Calu3 (cell line): Measurements from ENCODE around the gene ATP1A4. TPM values are rescaled to one million over a fixed set of nuclear protein-coding genes. Genes with fewer than 3 reads are reported as not detected.

Experiments
- BruUV-seq: library from RNA; stranded (reverse); fragments of 400-500 nt; replicated peaks from 2 replicates; lab custom pipeline; 2021; lab: Mats Ljungman, UMichigan
- CTCF ChIA-PET: fragments of 300-600 bp; sonication (Branson Sonifier 250); formaldehyde crosslinking; loops from one replicate; lab custom pipeline; 2022; ENCODE audit warnings: antibody characterized with exemption; lab: Charles Lee
- DNase-seq: peaks from one replicate; pipeline ENCODE4 v3.0.0; 2022
- H3K27ac Mint-ChIP-seq: one replicate; pipeline ENCODE4 v1.8.0; 2022; ENCODE audit warnings: mixed read lengths; ENCODE audit not compliant: unreplicated experiment
- H3K27me3 Mint-ChIP-seq: one replicate; pipeline ENCODE4 v1.8.0; 2022; ENCODE audit warnings: mixed read lengths; ENCODE audit not compliant: unreplicated experiment
- H3K36me3 Mint-ChIP-seq: one replicate; pipeline ENCODE4 v1.8.0; 2022; ENCODE audit warnings: mild to moderate bottlenecking, moderate library complexity, mixed read lengths; ENCODE audit not compliant: insufficient read depth, unreplicated experiment
- H3K4me1 Mint-ChIP-seq: one replicate; pipeline ENCODE4 v1.8.0; 2022; ENCODE audit warnings: mild to moderate bottlenecking, low read depth, mixed read lengths; ENCODE audit not compliant: unreplicated experiment
- H3K4me3 Mint-ChIP-seq: one replicate; pipeline ENCODE4 v1.8.0; 2022; ENCODE audit warnings: mild to moderate bottlenecking, low read depth, moderate library complexity, mixed read lengths; ENCODE audit not compliant: unreplicated experiment
- H3K9me3 Mint-ChIP-seq: one replicate; pipeline ENCODE4 v1.8.0; 2022; ENCODE audit warnings: low read depth, mixed read lengths; ENCODE audit not compliant: unreplicated experiment
- CTCF ChIP-seq: fragments of 200-600 bp; IDR thresholded peaks from one replicate; pipeline ENCODE4 v1.8.0; 2022; ENCODE audit warnings: antibody characterized with exemption; ENCODE audit not compliant: unreplicated experiment
- intact Hi-C: fragments of 100-400 bp; cut with micrococcal nuclease; formaldehyde crosslinking; loops from one replicate; pipeline ENCODE4 v1.10.0; 2022; ENCODE audit not compliant: unreplicated experiment
- total RNA-seq: library from RNA; stranded (reverse); gene quantifications from 2 replicates; pipeline ENCODE4 v1.2.3, GENCODE V29; 2022

The ATP1A4 gene
- total RNA-seq, 1 experiment from 2014 or later = not detected

- CTCF ChIA-PET = no interaction called here
- intact Hi-C loops = no loop called here
Observed at GRCh38 chr1:160171354-160171753, 20.0 kb downstream of the ATP1A4 start.

GRCh38 chr1:160171980-160172379 lies 20.6 kb downstream of the ATP1A4 start:
- DNase-seq = no peak
- peaks cover 88% of the 10 kb centered on the region for H3K27me3 Mint-ChIP-seq
- H3K27ac Mint-ChIP-seq = no peak overlapping the region
- intact Hi-C loops = no loop called here
- H3K4me1 Mint-ChIP-seq = no peaks in the 10 kb centered on the region
- no TSS peak for BruUV-seq
- no peaks in the 10 kb centered on the region for H3K9me3 Mint-ChIP-seq
- CTCF ChIA-PET = interaction anchor here (0.6 kb wide), 1 partner anchor 1614 kb away, joined by 3 read pairs; no protein-coding TSS in a partner anchor
- TF ChIP-seq CTCF = no peak
- H3K4me3 Mint-ChIP-seq = no peak overlapping the region
- no peaks in the 10 kb centered on the region for H3K36me3 Mint-ChIP-seq

More at GRCh38 chr1:160171354-160171753, 20.0 kb downstream of the ATP1A4 start:
- no peak for DNase-seq
- Mint-ChIP-seq H3K27me3 (peaks cover 88% of the 10 kb centered on the region), H3K4me1 (no peaks in the 10 kb centered on the region), H3K4me3 (no peak overlapping the region), H3K36me3 (no peaks in the 10 kb centered on the region), H3K27ac (no peak overlapping the region), H3K9me3 (no peaks in the 10 kb centered on the region)
- TF ChIP-seq CTCF = no peak
- no TSS peak for BruUV-seq

GRCh38 chr1:160177231-160177630 lies 25.8 kb downstream of the ATP1A4 start:
- no TSS peak for BruUV-seq
- no peaks in the 10 kb centered on the region for H3K9me3 Mint-ChIP-seq
- CTCF ChIA-PET = interaction anchor here (0.7 kb wide), 1 partner anchor 38 kb away, joined by 4 read pairs; no protein-coding TSS in a partner anchor
- H3K4me3 Mint-ChIP-seq = no peak overlapping the region
- no peak for DNase-seq
- H3K36me3 Mint-ChIP-seq = no peaks in the 10 kb centered on the region
- H3K27me3 Mint-ChIP-seq = peaks cover 91% of the 10 kb centered on the region
- H3K27ac Mint-ChIP-seq = no peak overlapping the region
- intact Hi-C loops = no loop called here
- TF ChIP-seq CTCF = no peak
- H3K4me1 Mint-ChIP-seq = no peaks in the 10 kb centered on the region

- no peak overlapping the region for H3K4me3 Mint-ChIP-seq
- TF ChIP-seq CTCF = no peak
Observed at GRCh38 chr1:160177667-160178066, 26.3 kb downstream of the ATP1A4 start.

More at GRCh38 chr1:160177667-160178066, 26.3 kb downstream of the ATP1A4 start:
- BruUV-seq = no TSS peak
- intact Hi-C loops = no loop called here
- CTCF ChIA-PET = interaction anchor here (0.7 kb wide), 1 partner anchor 39 kb away, joined by 4 read pairs; no protein-coding TSS in a partner anchor
- Mint-ChIP-seq H3K9me3 (no peaks in the 10 kb centered on the region), H3K27me3 (peaks cover 89% of the 10 kb centered on the region), H3K4me1 (no peaks in the 10 kb centered on the region), H3K36me3 (no peaks in the 10 kb centered on the region), H3K27ac (no peak overlapping the region)
- DNase-seq = no peak
